Stimulated activated CD8-positive, alpha-beta memory T cell treated with anti-CD3 and anti-CD28 coated beads, Interleukin-7, amount 100 ng/mL, for 24 hours (primary cell): ENCODE measurements around the gene TBC1D20.
A peak's percentile ranks its signal among the peaks of the same experiment; 100 is the strongest.
"Not testable (repeated sequence)": the region's sequence is repeated elsewhere in the genome, so short reads cannot be mapped to it uniquely, and the experiment has no call there.

Experiments used
- DNase-seq: peaks from one replicate; pipeline ENCODE4 v3.0.0-alpha.2; 2020; ENCODE audit warnings: low read depth

Gene TBC1D20

GRCh38 chr20:462199-462991, at the start of gene TBC1D20:
TBC1D20 (minus strand) TSS chr20:462533; CDS start chr20:462405, 128 bp downstream.
- peak; percentile 59 for DNase-seq

GRCh38 chr20:510328-511057, 48.2 kb upstream of the TBC1D20 start:
- not testable (repeated sequence) for DNase-seq

- not testable (repeated sequence) for DNase-seq
Measured at GRCh38 chr20:508364-508787, 46.0 kb upstream of the TBC1D20 start.

- DNase-seq: no peak
Measured at GRCh38 chr20:507761-508332, 45.5 kb upstream of the TBC1D20 start.

GRCh38 chr20:507006-507758, 44.8 kb upstream of the TBC1D20 start:
- DNase-seq: no peak

GRCh38 chr20:504632-505075, 42.3 kb upstream of the TBC1D20 start:
- DNase-seq: no peak

- DNase-seq: no peak
Measured at GRCh38 chr20:503048-503737, 40.9 kb upstream of the TBC1D20 start.

- DNase-seq: no peak
Measured at GRCh38 chr20:497979-498378, 35.6 kb upstream of the TBC1D20 start.

- DNase-seq: no peak
Measured at GRCh38 chr20:496126-496696, 33.9 kb upstream of the TBC1D20 start.

- no peak for DNase-seq
Measured at GRCh38 chr20:492159-492558, 29.8 kb upstream of the TBC1D20 start.

GRCh38 chr20:487655-488054, 25.3 kb upstream of the TBC1D20 start:
- DNase-seq: no peak

GRCh38 chr20:483815-484644, 21.7 kb upstream of the TBC1D20 start:
- no peak for DNase-seq

- no peak for DNase-seq
Measured at GRCh38 chr20:481167-481566, 18.8 kb upstream of the TBC1D20 start.

- no peak for DNase-seq
Measured at GRCh38 chr20:480044-480443, 17.7 kb upstream of the TBC1D20 start.

GRCh38 chr20:479487-479886, 17.2 kb upstream of the TBC1D20 start:
- no peak for DNase-seq

- DNase-seq: no peak
Measured at GRCh38 chr20:478949-479429, 16.7 kb upstream of the TBC1D20 start.

- DNase-seq: no peak
Measured at GRCh38 chr20:478010-478948, 15.9 kb upstream of the TBC1D20 start.

- DNase-seq: not testable (repeated sequence)
Measured at GRCh38 chr20:476561-477249, 14.4 kb upstream of the TBC1D20 start.
